Putamen (tissue), 1 donor: ENCODE data around the gene PHACTR1.

Source experiments
- DNase-seq: peaks from one replicate; pipeline ENCODE4 v3.0.0-alpha.2; 2016; ENCODE audit warnings: low spot score

Gene PHACTR1

GRCh38 chr6:12749531-12750379 lies 33.2 kb downstream of the PHACTR1 start:
- no peak for DNase-seq

DNA sequence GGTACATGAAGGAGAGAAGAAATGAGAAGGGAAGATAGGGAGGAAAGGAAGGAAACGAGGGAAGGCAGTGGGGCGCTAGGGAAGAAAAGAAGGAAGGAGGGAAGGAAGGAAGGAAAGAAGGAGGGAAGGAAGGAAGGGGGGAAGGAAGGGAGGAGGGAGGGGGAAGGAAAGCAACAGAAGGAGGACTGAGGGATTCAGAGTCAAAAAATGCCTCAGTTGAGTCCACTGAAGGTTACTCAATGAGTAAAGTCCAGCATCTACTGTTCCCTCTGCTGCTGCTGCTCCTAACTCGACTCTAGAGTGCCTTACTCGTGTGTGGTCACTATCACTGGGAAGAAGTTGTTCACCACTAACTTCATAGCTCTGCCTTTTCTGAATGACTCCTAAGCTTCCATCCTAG lies 33.8 kb downstream of the PHACTR1 start:
- DNase-seq = no peak

GRCh38 chr6:12751694-12752325 lies 35.2 kb downstream of the PHACTR1 start:
- no peak for DNase-seq

- no peak for DNase-seq
These were observed 36.5 kb downstream of the PHACTR1 start for GRCh38 chr6:12753036-12753435.

DNA sequence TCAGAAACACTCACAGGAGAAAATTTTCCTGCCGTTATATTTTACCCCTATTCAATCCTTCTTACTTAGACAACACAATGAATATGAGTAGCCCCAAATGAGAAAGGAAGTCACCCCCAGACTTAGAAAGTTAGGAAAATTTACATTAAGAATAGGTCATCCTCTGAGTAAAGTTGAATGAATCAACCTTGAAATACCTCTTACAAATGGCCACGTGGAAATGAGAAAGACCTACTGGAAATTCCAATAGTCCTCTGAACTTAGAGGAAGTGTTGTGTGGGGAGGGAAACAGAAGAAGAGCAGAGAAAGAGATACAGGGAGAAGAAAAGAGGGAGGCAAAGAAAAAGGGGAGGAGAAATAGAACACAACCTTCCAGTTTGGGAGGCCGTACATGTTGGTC lies 43.7 kb downstream of the PHACTR1 start:
- DNase-seq = no peak

GRCh38 chr6:12760911-12761310 lies 44.3 kb downstream of the PHACTR1 start:
- no peak for DNase-seq

DNA sequence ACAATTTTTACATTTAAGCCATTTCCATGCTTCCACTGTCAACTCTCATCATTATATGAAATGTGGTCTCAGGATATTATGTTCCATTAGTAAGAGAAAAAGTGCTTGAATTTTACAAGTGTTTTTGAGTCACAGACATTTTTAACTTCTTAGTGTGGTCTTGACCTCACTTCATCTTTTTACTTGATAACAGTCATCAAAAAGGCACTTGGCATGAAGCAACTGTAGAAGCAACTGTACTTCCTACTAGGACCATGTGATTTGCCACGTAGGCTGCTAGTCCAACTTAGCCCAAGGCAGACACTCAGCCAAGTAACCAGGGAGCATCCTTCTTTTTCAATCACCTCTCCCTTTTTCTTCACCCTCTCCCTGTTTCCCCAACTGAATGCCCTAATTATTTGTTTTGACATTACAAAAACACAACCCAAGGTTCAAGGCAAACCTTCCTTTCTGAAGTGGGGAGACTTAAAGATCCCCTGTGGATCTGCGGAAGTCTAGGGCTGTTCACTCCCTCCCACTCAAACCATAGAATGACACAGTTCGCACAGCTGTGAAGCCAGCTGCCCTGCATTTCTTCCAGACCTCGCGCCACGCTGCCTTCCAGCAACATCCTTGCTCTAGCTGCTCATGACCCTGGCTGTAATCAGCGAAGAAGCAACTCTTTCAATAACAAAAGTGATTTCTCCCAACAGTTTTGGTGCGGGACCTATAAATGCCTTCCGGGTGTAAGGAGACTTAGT lies 45.0 kb downstream of the PHACTR1 start:
- DNase-seq = no peak

- DNase-seq = peak; percentile 71
These were observed 46.3 kb downstream of the PHACTR1 start for GRCh38 chr6:12762731-12763434.

DNA sequence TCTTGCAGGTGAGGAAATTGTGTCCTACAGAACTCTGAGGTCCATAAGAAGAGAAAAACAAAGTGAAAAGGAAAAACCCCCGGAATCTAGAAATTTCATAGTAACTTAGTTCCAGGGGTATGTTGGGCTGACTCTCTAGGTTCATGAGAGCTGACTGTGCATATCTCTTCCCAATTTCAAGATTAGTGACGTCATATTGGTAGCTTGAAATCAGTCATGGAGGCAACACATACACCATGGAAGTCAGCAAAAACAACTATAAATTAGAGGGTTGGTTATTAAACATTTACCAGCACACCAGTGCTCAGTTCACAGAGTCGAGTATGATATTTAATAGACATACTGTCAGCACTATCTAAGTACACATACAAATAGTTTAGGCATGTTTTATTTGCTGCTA lies 49.8 kb downstream of the PHACTR1 start:
- DNase-seq = no peak

DNA sequence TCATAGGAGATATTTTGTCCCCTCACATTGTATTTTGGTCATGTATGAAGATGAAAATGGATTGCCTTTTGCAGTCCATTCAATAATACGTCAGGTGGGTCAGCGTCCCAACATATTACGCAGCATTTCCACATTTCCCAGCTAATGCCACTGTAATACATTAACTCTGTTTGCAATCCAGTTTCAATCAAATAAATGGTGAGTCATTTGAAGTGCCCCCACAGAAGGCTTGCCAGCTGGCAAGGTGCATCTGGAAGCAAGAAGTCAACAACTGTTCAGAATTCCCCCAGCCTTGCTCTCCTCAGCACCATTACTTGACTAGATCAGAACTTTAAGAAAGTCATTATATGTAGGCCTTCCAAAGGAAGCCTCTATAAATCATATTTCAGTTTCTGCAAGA lies 50.4 kb downstream of the PHACTR1 start:
- no peak for DNase-seq

- no peak for DNase-seq
These were observed 53.1 kb downstream of the PHACTR1 start for GRCh38 chr6:12769556-12770256.

- DNase-seq = no peak
These were observed 55.8 kb downstream of the PHACTR1 start for GRCh38 chr6:12772416-12772815.

- DNase-seq = no peak
These were observed 59.7 kb downstream of the PHACTR1 start for GRCh38 chr6:12776291-12776690.

DNA sequence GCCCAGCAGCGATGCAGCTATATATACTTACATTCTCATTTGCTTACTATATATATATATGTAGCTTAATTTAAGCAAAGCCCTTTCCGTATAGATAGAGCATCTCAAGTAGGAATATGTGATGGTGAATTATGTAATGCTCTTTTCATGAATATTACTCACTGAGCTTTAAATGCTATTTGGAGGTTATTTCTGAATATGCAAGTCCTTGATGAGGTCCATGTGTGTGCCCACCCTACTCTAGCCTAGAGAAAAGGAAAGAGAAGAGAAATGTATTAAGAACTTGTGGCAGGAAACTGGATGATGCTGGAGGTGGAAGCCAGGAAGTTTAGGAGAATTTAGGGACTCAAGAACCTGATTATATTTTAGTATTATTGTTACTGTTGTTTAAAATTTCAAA lies 63.2 kb downstream of the PHACTR1 start:
- no peak for DNase-seq

GRCh38 chr6:12782136-12782535 lies 65.6 kb downstream of the PHACTR1 start:
- DNase-seq = no peak

DNA sequence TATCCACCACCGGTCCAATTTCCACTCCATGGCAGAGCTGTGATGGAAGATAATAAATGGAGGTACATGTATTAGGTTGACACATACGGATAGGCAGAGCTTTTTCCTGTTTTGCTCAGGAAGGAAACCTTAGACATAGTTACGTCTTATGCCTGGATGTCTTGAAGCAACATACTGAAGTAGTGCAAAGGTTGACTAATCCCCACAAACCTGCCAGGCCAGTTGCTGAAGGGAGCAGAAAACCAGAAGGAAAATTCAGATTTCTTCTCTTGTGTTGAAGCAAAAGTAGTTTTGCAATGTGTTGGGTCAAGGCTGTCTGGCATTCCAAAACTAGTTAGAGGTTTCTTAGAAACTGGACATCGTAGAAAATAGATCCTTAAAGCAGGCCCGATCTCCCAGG lies 68.7 kb downstream of the PHACTR1 start:
- no peak for DNase-seq

- no peak for DNase-seq
These were observed 69.4 kb downstream of the PHACTR1 start for GRCh38 chr6:12785921-12786320.

DNA sequence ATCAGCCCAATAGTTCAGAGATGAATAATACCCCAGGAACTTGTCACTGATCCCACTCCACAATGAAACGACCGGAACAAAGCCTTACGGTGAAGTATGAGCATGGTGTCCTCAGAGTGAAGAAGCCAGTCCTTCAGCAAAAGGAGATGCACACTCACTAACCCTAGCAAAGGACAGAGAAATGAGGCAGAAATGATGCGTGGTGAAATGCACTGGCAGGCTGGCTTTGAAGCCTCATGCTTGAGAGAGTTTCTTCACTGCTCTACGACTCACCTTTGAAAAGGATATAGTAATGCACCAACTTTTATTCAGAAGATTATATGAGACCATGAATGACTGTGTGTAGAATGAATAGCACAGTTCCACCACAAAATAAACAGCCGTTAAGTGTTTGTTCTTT lies 74.8 kb downstream of the PHACTR1 start:
- DNase-seq = no peak

- no peak for DNase-seq
These were observed 81.8 kb downstream of the PHACTR1 start for GRCh38 chr6:12798326-12798725.

GRCh38 chr6:12800120-12800519 lies 83.6 kb downstream of the PHACTR1 start:
- DNase-seq = no peak

DNA sequence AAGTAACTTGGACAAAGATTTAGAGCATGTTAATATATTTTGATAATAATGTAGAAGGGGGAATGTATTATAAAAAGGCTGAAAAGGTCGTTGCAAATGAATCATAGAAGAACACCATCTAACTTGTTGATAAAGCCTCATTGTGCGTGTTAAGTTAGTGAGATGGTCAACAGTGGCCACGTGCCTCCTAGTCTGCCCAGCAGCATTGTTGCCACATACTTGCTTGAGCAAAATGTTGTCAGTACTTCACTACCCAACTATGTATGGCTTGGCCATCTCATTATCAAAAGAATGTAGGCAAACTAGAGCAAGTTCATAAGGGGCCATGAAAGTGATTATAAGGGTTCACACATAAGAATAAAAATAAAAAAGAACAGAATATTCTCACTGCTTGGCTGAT lies 84.6 kb downstream of the PHACTR1 start:
- no peak for DNase-seq

DNA sequence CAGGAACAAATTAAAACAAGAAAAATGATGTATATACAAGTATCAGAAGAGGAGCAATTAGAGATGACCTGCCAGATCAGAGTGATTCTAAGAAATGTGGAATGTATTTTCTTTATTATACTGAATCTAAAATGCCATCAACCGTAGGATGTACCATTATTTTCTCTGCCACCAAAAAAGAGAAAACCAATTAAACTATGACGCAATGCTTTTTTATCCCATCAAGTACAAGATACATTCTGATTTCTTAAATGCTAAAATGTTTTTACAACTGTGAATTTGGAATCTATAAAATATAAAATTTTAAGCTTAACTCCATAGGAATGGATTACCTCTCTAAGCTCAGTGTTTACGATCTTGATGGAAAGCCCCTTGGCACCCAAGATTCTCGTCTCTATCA lies 85.9 kb downstream of the PHACTR1 start:
- DNase-seq = no peak
